Measurements from ENCODE around the gene CACNA1F. TPM values are rescaled to one million over a fixed set of nuclear protein-coding genes. Genes with fewer than 3 reads are reported as not detected.

The CACNA1F gene
- total RNA-seq, 1 donor from 2014 or later, result not detected

GRCh38 chrX:49263631-49264030 is 30.5 kb upstream of the CACNA1F start:
- Histone ChIP-seq H3K36me3 (no peaks in the 10 kb centered on the region), H3K27me3 (no peaks in the 10 kb centered on the region), H3K27ac (no peak overlapping the region), H3K4me1 (no peaks in the 10 kb centered on the region), H3K9me3 (no peaks in the 10 kb centered on the region), H3K4me3 (no peak overlapping the region)
- intact Hi-C loops (cut with DNase I), result no loop called here
- no peak for TF ChIP-seq CTCF (IDR thresholded peaks at IDR 0.05)
- DNase-seq (ENCODE audit: low spot score in 2 of 2), result no peak

DNA sequence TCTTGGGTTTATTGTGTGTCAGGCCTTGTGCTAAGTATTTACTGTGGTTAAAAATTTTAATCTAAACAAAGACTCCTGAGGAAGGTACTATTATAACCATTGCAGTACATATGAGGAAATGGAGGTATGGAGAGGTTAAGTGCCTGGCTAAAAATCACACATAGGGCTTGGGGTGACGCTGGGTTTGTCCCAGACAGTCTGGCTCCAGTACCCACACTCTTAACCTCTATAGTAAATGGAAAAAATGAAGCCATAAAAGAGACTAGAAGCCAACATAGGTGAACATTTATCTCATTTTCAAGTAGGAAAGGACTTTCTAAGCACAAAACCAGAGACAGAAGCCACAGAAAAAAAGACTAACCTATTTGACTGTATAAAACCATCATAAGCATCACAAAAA is 29.5 kb upstream of the CACNA1F start:
- H3K4me3 ChIP-seq, result no peak overlapping the region
- no peak for TF ChIP-seq CTCF (IDR thresholded peaks at IDR 0.05)
- intact Hi-C loops (cut with DNase I), result no loop called here
- H3K9me3 ChIP-seq, result no peaks in the 10 kb centered on the region
- no peak for DNase-seq (ENCODE audit: low spot score in 2 of 2)
- H3K27me3 ChIP-seq, result no peaks in the 10 kb centered on the region
- no peak overlapping the region for H3K27ac ChIP-seq
- no peaks in the 10 kb centered on the region for H3K4me1 ChIP-seq
- H3K36me3 ChIP-seq, result no peaks in the 10 kb centered on the region

GRCh38 chrX:49260221-49260985 is 27.3 kb upstream of the CACNA1F start:
- no peak overlapping the region for H3K27ac ChIP-seq
- TF ChIP-seq CTCF (IDR thresholded peaks at IDR 0.05), result no peak
- DNase-seq (ENCODE audit: low spot score in 2 of 2), result no peak
- H3K27me3 ChIP-seq, result no peaks in the 10 kb centered on the region
- no peaks in the 10 kb centered on the region for H3K4me1 ChIP-seq
- no peak overlapping the region for H3K4me3 ChIP-seq
- H3K9me3 ChIP-seq, result no peaks in the 10 kb centered on the region
- H3K36me3 ChIP-seq, result no peaks in the 10 kb centered on the region
- intact Hi-C loops (cut with DNase I), result no loop called here

DNA sequence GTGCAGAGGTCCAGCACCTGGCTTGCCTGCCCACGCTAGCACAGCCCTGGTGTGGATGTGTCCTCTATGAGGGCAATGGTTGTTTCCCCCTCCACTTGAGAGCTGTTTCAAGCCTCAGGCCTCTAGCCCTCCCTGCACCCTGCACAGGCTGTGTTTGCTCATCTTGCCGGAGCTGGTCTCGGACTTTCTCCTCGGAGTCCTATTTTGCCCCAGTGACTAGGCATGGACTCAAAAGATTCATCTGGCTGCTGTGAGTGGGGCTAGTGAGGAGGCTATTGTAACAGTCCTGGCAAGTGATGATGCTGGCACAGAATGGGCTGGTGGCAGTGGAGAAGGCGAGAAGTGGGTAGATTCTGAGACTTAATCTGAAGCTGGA is 25.6 kb upstream of the CACNA1F start:
- intact Hi-C loops (cut with DNase I), result no loop called here
- Histone ChIP-seq H3K27ac (no peak overlapping the region), H3K4me3 (no peak overlapping the region), H3K36me3 (no peaks in the 10 kb centered on the region), H3K27me3 (no peaks in the 10 kb centered on the region), H3K4me1 (no peaks in the 10 kb centered on the region), H3K9me3 (no peaks in the 10 kb centered on the region)
- no peak for DNase-seq (ENCODE audit: low spot score in 2 of 2)
- TF ChIP-seq CTCF (IDR thresholded peaks at IDR 0.05), result no peak

GRCh38 chrX:49257846-49258748 is 25.0 kb upstream of the CACNA1F start:
- intact Hi-C loops (cut with DNase I), result no loop called here
- Histone ChIP-seq H3K9me3 (no peaks in the 10 kb centered on the region), H3K36me3 (no peaks in the 10 kb centered on the region), H3K27me3 (no peaks in the 10 kb centered on the region), H3K27ac (no peak overlapping the region), H3K4me1 (no peaks in the 10 kb centered on the region), H3K4me3 (no peak overlapping the region)
- DNase-seq (ENCODE audit: low spot score in 2 of 2), result no peak
- no peak for TF ChIP-seq CTCF (IDR thresholded peaks at IDR 0.05)

Data from ascending aorta (tissue), 2 donors.